SU-DHL-6 (cell line): ENCODE results near the gene EIF4B.

Experiments used
- H2AFZ ChIP-seq: fragments of 200-600 bp; sonication (generic); 2 replicates; pipeline ENCODE4 v1.6.1; 2014; ENCODE audit warnings: low read depth, mild to moderate bottlenecking, moderate library complexity, mixed read lengths, antibody characterized with exemption, low read length; ENCODE audit not compliant: severe bottlenecking
- H3F3A ChIP-seq: fragments of 200-600 bp; shearing (Covaris generic); 2 replicates; pipeline ENCODE4 v1.6.0; 2016; ENCODE audit warnings: antibody characterized with exemption, mild to moderate bottlenecking; ENCODE audit not compliant: insufficient read depth
- H3K27ac ChIP-seq: fragments of 200-600 bp; sonication (generic); 2 replicates; pipeline ENCODE4 v1.5.1; 2016; ENCODE audit warnings: low read depth, mild to moderate bottlenecking, low read length, moderate library complexity, mixed read lengths
- H3K27me3 ChIP-seq: fragments of 200-600 bp; sonication (generic), shearing (Covaris generic); 2 replicates; pipeline ENCODE4 v1.6.0; 2014; ENCODE audit warnings: mild to moderate bottlenecking, low read length
- H3K36me3 ChIP-seq: fragments of 200-600 bp; sonication (generic); 2 replicates; pipeline ENCODE4 v1.6.1; 2014; ENCODE audit warnings: mild to moderate bottlenecking, low read length, mixed read lengths
- H3K4me2 ChIP-seq: fragments of 300-600, 200-600 bp; shearing (Covaris generic), sonication (generic); 2 replicates; pipeline ENCODE4 v1.6.0; 2014; ENCODE audit warnings: low read length, low read depth, mild to moderate bottlenecking; ENCODE audit not compliant: poor library complexity, severe bottlenecking
- H3K4me3 ChIP-seq: fragments of 200-600 bp; sonication (generic); 2 replicates; pipeline ENCODE4 v1.5.1; 2014; ENCODE audit warnings: antibody characterized with exemption, low read length, mild to moderate bottlenecking, mixed read lengths; ENCODE audit not compliant: insufficient read depth, poor library complexity, severe bottlenecking
- H3K79me2 ChIP-seq: fragments of 200-600 bp; sonication (generic); 2 replicates; pipeline ENCODE4 v1.6.1; 2014; ENCODE audit warnings: mild to moderate bottlenecking, low read length, moderate library complexity; ENCODE audit not compliant: insufficient read depth
- H3K9ac ChIP-seq: fragments of 200-600 bp; sonication (generic); 2 replicates; pipeline ENCODE4 v1.7.0; 2014; ENCODE audit warnings: mild to moderate bottlenecking, low read length
- H3K9me2 ChIP-seq: fragments of 200-600 bp; sonication (generic); replicated peaks from 2 replicates; pipeline ENCODE4 v1.6.1; 2014; ENCODE audit warnings: low read length; ENCODE audit not compliant: insufficient read depth
- H3K9me3 ChIP-seq: fragments of 200-600 bp; sonication (generic); 2 replicates; pipeline ENCODE4 v1.6.1; 2014; ENCODE audit warnings: low read length, mixed read lengths; ENCODE audit not compliant: insufficient read depth
- H4K20me1 ChIP-seq: fragments of 200-600 bp; sonication (generic); 2 replicates; pipeline ENCODE4 v1.6.1; 2014; ENCODE audit warnings: low read depth, mild to moderate bottlenecking, antibody characterized with exemption, low read length, moderate library complexity, mixed read lengths
- EZH2phosphoT487 ChIP-seq: fragments of 200-600 bp; sonication (generic), shearing (Covaris generic); conservative IDR thresholded peaks from 2 replicates; pipeline ENCODE4 v1.6.1; 2018; ENCODE audit warnings: mild to moderate bottlenecking, antibody characterized with exemption, low read length, moderate library complexity, mixed read lengths
- TF ChIP-seq, protein P1 (sequence below): fragments of 200-600 bp; sonication (generic); IDR thresholded peaks from one replicate; pipeline ENCODE4 v1.5.1; 2017; ENCODE audit warnings: antibody characterized with exemption, mild to moderate bottlenecking, low read length, moderate library complexity; ENCODE audit not compliant: insufficient read depth, poor library complexity, severe bottlenecking

EIF4B gene

DNA sequence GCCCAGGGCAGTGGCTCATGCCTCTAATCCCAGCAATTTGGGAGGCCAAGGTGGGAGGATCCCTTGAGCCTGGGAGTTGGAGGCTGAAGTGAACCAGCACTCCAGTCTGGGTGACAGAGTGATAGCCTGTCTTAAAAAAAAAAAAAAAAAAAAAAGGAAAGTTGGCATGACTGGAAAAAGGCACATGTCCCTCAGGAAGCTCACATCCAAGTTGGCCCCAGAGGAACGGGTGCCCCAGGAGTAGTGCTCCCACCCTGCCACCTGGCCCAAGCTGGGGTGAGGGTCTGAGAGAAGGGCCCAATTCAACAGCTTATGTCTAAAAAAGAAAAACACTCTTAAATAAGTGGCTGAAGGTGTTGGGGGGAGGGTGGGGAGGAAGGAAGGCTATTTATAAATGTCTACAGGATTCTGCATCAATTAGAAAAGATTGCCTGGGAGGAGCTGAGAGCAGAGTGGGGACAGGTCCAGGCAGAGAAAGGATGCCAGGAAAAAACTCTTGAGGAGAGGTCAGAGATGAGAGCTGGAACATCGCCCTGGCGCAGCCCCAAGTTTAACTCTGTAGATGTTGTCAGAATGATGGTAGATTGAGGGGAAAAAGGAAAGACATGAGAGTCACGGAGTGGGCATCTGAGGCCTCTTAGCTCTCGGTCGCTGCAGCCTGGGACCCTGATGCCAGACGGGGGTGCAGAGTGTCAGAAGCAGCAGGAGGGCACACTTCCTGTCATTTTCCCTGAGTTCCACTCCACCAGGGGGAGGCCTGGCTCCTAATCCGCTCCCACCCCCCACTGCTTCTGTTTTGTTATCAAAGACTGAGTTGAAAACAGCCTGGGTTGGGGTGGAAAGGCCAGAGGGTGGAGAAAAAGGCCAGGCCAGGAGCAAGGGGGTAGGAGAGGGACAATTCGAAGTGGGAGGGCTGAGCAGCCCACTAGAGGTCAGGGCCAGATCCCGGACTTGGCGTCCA, 65.6 kb downstream of the EIF4B start:
- TF ChIP-seq EZH2phosphoT487 = no peak
- TF ChIP-seq, protein P1, sequence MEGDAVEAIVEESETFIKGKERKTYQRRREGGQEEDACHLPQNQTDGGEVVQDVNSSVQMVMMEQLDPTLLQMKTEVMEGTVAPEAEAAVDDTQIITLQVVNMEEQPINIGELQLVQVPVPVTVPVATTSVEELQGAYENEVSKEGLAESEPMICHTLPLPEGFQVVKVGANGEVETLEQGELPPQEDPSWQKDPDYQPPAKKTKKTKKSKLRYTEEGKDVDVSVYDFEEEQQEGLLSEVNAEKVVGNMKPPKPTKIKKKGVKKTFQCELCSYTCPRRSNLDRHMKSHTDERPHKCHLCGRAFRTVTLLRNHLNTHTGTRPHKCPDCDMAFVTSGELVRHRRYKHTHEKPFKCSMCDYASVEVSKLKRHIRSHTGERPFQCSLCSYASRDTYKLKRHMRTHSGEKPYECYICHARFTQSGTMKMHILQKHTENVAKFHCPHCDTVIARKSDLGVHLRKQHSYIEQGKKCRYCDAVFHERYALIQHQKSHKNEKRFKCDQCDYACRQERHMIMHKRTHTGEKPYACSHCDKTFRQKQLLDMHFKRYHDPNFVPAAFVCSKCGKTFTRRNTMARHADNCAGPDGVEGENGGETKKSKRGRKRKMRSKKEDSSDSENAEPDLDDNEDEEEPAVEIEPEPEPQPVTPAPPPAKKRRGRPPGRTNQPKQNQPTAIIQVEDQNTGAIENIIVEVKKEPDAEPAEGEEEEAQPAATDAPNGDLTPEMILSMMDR = no peak
- H3K27ac ChIP-seq = no peak overlapping the region

DNA sequence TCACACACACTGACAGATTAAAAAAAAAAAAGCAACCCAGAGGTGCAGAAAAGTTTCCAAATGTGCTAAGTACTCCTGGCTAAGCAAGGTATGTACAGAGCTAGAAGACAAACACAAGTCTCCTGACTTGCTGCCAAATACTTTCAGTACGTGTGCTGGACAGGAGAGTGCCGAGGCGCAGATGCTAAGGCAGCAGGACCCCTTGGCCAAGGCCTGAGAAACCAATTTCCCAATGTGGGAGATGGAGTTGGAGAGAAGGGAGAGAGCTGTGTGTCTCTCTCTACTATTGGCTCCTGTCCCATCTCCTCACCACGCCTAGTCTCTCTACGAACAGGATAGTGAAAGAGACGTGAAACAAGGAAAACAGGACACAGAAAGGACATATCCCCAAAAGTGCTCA, 67.6 kb downstream of the EIF4B start:
- Histone ChIP-seq H3K9ac (no peak overlapping the region), H3K4me3 (no peak overlapping the region), H3K79me2 (peaks cover 6% of the 10 kb centered on the region), H2AFZ (no peak overlapping the region), H3K4me2 (no peak overlapping the region), H4K20me1 (no peaks in the 10 kb centered on the region), H3K27me3 (no peaks in the 10 kb centered on the region), H3K9me2 (no peaks in the 10 kb centered on the region), H3K27ac (no peak overlapping the region), H3K9me3 (no peaks in the 10 kb centered on the region), H3K36me3 (no peaks in the 10 kb centered on the region), H3F3A (no peaks in the 10 kb centered on the region)
- TF ChIP-seq, protein P1 = no peak
- TF ChIP-seq EZH2phosphoT487 = no peak

More for the DNA sequence above, 65.6 kb downstream of the EIF4B start:
- Histone ChIP-seq H3K9me2 (no peaks in the 10 kb centered on the region), H3K36me3 (no peaks in the 10 kb centered on the region), H3K9me3 (no peaks in the 10 kb centered on the region), H3K4me3 (no peak overlapping the region), H3K27me3 (no peaks in the 10 kb centered on the region), H2AFZ (no peak overlapping the region), H3F3A (no peaks in the 10 kb centered on the region), H3K9ac (no peak overlapping the region), H3K79me2 (no peaks in the 10 kb centered on the region), H4K20me1 (no peaks in the 10 kb centered on the region), H3K4me2 (no peak overlapping the region)

DNA sequence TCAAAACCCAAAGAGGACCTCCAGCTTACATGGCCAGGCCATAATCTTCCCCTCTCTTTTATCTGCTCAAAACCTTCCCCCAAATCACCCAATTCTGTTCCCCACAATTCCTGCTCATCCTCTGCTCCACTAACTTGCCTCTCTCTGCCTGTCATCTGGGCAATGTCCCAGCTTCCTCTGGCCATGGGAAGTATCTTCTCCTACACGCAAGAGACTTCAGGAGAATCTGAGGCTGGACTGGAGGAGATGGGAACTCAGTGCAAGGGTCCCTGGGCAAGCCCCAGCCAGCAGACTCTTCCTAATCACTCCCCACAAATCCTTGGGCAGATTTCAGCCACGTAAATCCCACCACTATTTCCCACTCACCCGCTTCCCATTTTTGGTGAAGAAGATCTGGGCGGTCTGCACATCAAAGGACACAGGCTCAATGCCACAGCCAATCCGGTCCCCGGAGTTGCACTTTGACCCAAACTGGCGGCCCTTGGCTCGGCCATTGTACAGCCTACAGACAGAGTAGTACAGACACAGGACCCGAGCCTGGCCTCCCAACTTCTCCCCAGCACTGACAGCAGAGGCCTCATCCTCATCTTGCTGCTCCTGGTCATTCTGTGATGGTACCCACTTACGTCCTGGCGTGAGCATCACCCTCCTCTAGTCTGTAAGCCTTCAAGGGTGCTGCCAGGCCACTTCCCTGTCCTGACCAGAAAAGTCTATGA, 68.2 kb downstream of the EIF4B start:
- no peak overlapping the region for H3K27ac ChIP-seq

More for the DNA sequence above, 68.2 kb downstream of the EIF4B start:
- H3K9ac ChIP-seq = no peak overlapping the region
- H3K9me3 ChIP-seq = no peaks in the 10 kb centered on the region
- peaks cover 7% of the 10 kb centered on the region for H3K79me2 ChIP-seq
- no peaks in the 10 kb centered on the region for H3F3A ChIP-seq
- no peaks in the 10 kb centered on the region for H3K9me2 ChIP-seq
- no peak overlapping the region for H3K4me3 ChIP-seq
- H4K20me1 ChIP-seq = no peaks in the 10 kb centered on the region
- no peaks in the 10 kb centered on the region for H3K27me3 ChIP-seq
- no peak overlapping the region for H2AFZ ChIP-seq
- H3K4me2 ChIP-seq = no peak overlapping the region
- no peaks in the 10 kb centered on the region for H3K36me3 ChIP-seq
- TF ChIP-seq, protein P1 = no peak
- TF ChIP-seq EZH2phosphoT487 = no peak
